ENCODE data around the gene WBP1L. TPM values are rescaled to one million over a fixed set of nuclear protein-coding genes. Genes with fewer than 3 reads are reported as not detected.

Gene WBP1L
- total RNA-seq, 2 donors from 2014 or later, result 136 to 168 TPM

DNA sequence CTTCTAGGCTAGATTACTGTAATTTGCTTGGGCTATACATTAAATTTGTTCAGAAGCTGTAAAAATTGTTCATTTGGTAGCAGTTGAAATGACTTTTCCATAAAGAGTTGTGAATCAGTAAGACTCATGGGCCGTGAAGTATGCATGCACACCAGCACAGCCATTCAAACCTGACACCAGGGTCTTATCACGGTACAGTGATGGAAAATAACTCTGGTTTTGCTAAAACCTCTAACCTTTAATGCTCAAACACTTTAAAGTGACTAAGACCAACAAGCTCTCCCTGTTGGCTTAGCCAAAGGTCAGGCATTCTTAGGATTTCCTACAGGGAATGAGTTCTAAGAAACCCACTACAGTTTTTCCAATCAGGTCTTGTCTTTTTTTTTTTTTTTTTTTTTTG lies 41.0 kb upstream of the WBP1L start:
- H3K27me3 ChIP-seq (replicated peaks; ENCODE audit: insufficient read depth), result no peaks in the 10 kb centered on the region
- H3K4me1 ChIP-seq (replicated peaks), result no peaks in the 10 kb centered on the region
- 90% methylated on average over 2 of the region's 2 CpGs for WGBS
- H3K9me3 ChIP-seq, result no peaks in the 10 kb centered on the region
- H3K36me3 ChIP-seq, result peaks cover 3 to 7% of the 10 kb centered on the region in 2 donors
- no peak for DNase-seq (ENCODE audit: low spot score)
- no peak overlapping the region for H3K27ac ChIP-seq
- intact Hi-C loops (cut with DNase I), result no loop called here
- no peak for TF ChIP-seq POLR2AphosphoS5 (IDR thresholded peaks at IDR 0.05)
- TF ChIP-seq CTCF (IDR thresholded peaks at IDR 0.05), result no peak
- TF ChIP-seq POLR2A (IDR thresholded peaks at IDR 0.05), result no peak
- H3K4me3 ChIP-seq, result no peak overlapping the region

DNA sequence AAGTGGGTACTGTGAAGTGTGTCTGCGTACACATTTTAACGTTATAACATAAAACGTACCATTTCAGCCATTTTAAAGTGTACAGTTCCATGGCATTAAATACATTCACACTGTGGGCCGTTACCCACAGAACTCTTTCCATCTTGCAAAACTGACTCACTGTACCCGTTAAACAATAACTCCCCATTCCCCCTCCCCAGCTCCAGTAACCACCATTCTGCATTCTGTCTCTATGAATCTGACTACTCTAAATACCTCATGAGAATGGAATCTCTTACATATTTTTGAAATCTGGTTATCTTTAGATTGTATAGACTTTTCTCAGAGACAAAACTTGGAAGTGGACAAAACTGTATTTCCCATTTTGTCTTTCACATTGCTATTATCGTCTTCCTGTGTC lies 38.8 kb upstream of the WBP1L start:
- no peak for DNase-seq (ENCODE audit: low spot score)
- no peaks in the 10 kb centered on the region for H3K36me3 ChIP-seq
- no peaks in the 10 kb centered on the region for H3K4me1 ChIP-seq (replicated peaks)
- no peak overlapping the region for H3K4me3 ChIP-seq
- H3K9me3 ChIP-seq, result no peaks in the 10 kb centered on the region
- H3K27me3 ChIP-seq (replicated peaks; ENCODE audit: insufficient read depth), result no peaks in the 10 kb centered on the region
- intact Hi-C loops (cut with DNase I), result no loop called here
- TF ChIP-seq POLR2A (IDR thresholded peaks at IDR 0.05) (no peak), POLR2AphosphoS5 (IDR thresholded peaks at IDR 0.05) (no peak), CTCF (IDR thresholded peaks at IDR 0.05) (no peak)
- WGBS, result 83% methylated on average over 6 of the region's 6 CpGs
- no peak overlapping the region for H3K27ac ChIP-seq

DNA sequence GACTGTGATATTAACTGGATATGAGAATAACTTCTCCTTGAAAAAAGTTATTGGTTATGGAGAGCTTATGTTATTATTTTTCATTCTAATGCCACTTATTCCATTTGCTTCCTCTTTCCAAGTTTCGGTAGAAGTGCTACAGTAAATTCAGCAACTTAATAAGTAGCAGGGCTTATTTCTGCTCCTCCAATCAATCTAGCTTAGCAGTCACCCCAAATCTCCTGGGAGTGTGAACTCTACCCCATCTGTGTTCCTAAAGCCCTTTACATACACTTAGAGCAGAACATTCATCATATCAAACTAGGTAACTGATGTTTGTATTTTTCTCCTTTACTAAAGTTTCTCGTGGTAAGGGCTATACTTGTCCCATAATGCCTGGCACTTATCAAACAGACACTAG lies 38.2 kb upstream of the WBP1L start:
- H3K27me3 ChIP-seq (replicated peaks; ENCODE audit: insufficient read depth), result no peaks in the 10 kb centered on the region
- H3K4me3 ChIP-seq, result no peak overlapping the region
- no peaks in the 10 kb centered on the region for H3K9me3 ChIP-seq
- TF ChIP-seq POLR2AphosphoS5 (IDR thresholded peaks at IDR 0.05) (no peak), POLR2A (IDR thresholded peaks at IDR 0.05) (no peak), CTCF (IDR thresholded peaks at IDR 0.05) (no peak)
- H3K27ac ChIP-seq, result no peak overlapping the region
- DNase-seq (ENCODE audit: low spot score), result no peak
- intact Hi-C loops (cut with DNase I), result no loop called here
- no peaks in the 10 kb centered on the region for H3K4me1 ChIP-seq (replicated peaks)
- H3K36me3 ChIP-seq, result no peaks in the 10 kb centered on the region
- WGBS, result 75% methylated on average over 2 of the region's 2 CpGs

DNA sequence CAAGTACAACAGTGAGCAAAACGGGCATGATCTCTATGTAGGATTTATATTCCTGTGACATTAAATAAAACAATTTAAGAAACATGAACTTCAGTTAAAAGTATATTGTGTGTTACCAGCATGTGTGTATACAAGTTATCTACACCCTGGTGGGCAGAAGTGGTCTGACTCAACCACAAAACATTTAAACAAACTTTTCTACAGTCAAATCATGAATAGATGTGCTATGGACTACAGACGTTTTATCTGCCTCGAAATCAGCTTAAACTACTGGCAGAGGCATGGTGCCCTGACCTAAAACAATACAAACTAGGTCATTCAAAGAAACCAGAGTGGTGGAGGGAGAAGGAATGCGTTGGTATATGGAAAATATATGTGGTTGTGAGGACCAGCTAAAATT lies 33.1 kb upstream of the WBP1L start:
- intact Hi-C loops (cut with DNase I), result loop anchor here (5.0 kb wide), 1 partner anchor 63 kb away; no protein-coding TSS in a partner anchor
- TF ChIP-seq POLR2A (IDR thresholded peaks at IDR 0.05) (no peak), CTCF (IDR thresholded peaks at IDR 0.05) (no peak), POLR2AphosphoS5 (IDR thresholded peaks at IDR 0.05) (no peak)
- 22% methylated on average over 4 of the region's 4 CpGs for WGBS
- Histone ChIP-seq H3K36me3 (no peaks in the 10 kb centered on the region), H3K27me3 (replicated peaks; ENCODE audit: insufficient read depth) (no peaks in the 10 kb centered on the region), H3K4me1 (replicated peaks) (no peaks in the 10 kb centered on the region), H3K4me3 (no peak overlapping the region), H3K27ac (no peak overlapping the region), H3K9me3 (no peaks in the 10 kb centered on the region)
- DNase-seq (ENCODE audit: low spot score), result no peak

GRCh38 chr10:102712089-102712488 lies 31.7 kb upstream of the WBP1L start:
- Histone ChIP-seq H3K36me3 (no peaks in the 10 kb centered on the region), H3K9me3 (no peaks in the 10 kb centered on the region), H3K4me3 (no peak overlapping the region), H3K27me3 (replicated peaks; ENCODE audit: insufficient read depth) (no peaks in the 10 kb centered on the region), H3K4me1 (replicated peaks) (no peaks in the 10 kb centered on the region), H3K27ac (no peak overlapping the region)
- TF ChIP-seq CTCF (IDR thresholded peaks at IDR 0.05), result no peak
- no peak for TF ChIP-seq POLR2A (IDR thresholded peaks at IDR 0.05)
- no peak for TF ChIP-seq POLR2AphosphoS5 (IDR thresholded peaks at IDR 0.05)
- WGBS, result 82% methylated on average over 4 of the region's 4 CpGs
- DNase-seq (ENCODE audit: low spot score), result no peak
- intact Hi-C loops (cut with DNase I), result loop anchor here (5.0 kb wide), 1 partner anchor 65 kb away; no protein-coding TSS in a partner anchor
